Mesendoderm (in vitro differentiated cells): ENCODE results near the gene CR1L.
A peak's percentile ranks its signal among the peaks of the same experiment; 100 is the strongest.

Experiments
- DNase-seq: peaks from one replicate; pipeline ENCODE4 v3.0.0; 2013
- H2AK5ac ChIP-seq: 2 replicates; pipeline ENCODE4 v1.6.1; 2013; ENCODE audit warnings: low read length, inconsistent platforms
- H2BK120ac ChIP-seq: 2 replicates; pipeline ENCODE4 v1.6.1; 2013; ENCODE audit warnings: low read depth, mild to moderate bottlenecking, low read length, moderate library complexity, mixed read lengths
- H2BK15ac ChIP-seq: replicated peaks from 2 replicates; pipeline ENCODE4 v1.6.1; 2013; ENCODE audit warnings: low read depth, mild to moderate bottlenecking, moderate library complexity
- H2BK5ac ChIP-seq: 2 replicates; pipeline ENCODE4 v1.6.1; 2013; ENCODE audit warnings: low read length, inconsistent platforms
- H3K18ac ChIP-seq: 2 replicates; pipeline ENCODE4 v1.6.1; 2013; ENCODE audit warnings: mild to moderate bottlenecking, low read length, mixed read lengths
- H3K23ac ChIP-seq: one replicate; pipeline ENCODE4 v1.6.1; 2013; ENCODE audit warnings: low read length
- H3K27ac ChIP-seq: 2 replicates; pipeline ENCODE4 v1.5.1; 2013; ENCODE audit warnings: low read depth, mild to moderate bottlenecking, inconsistent platforms, low read length, moderate library complexity
- H3K27me3 ChIP-seq: 2 replicates; pipeline ENCODE4 v1.6.1; 2013; ENCODE audit warnings: low read length, control low read depth, mild to moderate bottlenecking, inconsistent platforms; ENCODE audit not compliant: insufficient read depth, poor library complexity
- H3K36me3 ChIP-seq: 2 replicates; pipeline ENCODE4 v1.6.1; 2013; ENCODE audit warnings: low read length, inconsistent platforms; ENCODE audit not compliant: control insufficient read depth, insufficient read depth
- H3K4ac ChIP-seq: one replicate; pipeline ENCODE4 v1.6.1; 2013; ENCODE audit warnings: low read depth, mild to moderate bottlenecking, low read length, moderate library complexity
- H3K4me1 ChIP-seq: 2 replicates; pipeline ENCODE4 v1.6.1; 2013; ENCODE audit warnings: low read depth, low read length, inconsistent platforms; ENCODE audit not compliant: control insufficient read depth
- H3K4me2 ChIP-seq: 2 replicates; pipeline ENCODE4 v1.6.1; 2013; ENCODE audit warnings: low read length
- H3K4me3 ChIP-seq: 2 replicates; pipeline ENCODE4 v1.5.1; 2013; ENCODE audit warnings: mild to moderate bottlenecking, low read length
- H3K56ac ChIP-seq: one replicate; pipeline ENCODE4 v1.6.1; 2013; ENCODE audit warnings: low read length
- H3K79me1 ChIP-seq: 2 replicates; pipeline ENCODE4 v1.6.1; 2013; ENCODE audit warnings: low read length, inconsistent platforms
- H3K79me2 ChIP-seq: 2 replicates; pipeline ENCODE4 v1.6.1; 2013; ENCODE audit warnings: mild to moderate bottlenecking, low read length; ENCODE audit not compliant: control insufficient read depth, insufficient read depth
- H3K9ac ChIP-seq: 2 replicates; pipeline ENCODE4 v1.6.1; 2013; ENCODE audit warnings: low read length, inconsistent platforms
- H4K5ac ChIP-seq: one replicate; pipeline ENCODE4 v1.6.1; 2013; ENCODE audit warnings: low read length
- H4K8ac ChIP-seq: one replicate; pipeline ENCODE4 v1.6.1; 2013; ENCODE audit warnings: low read depth, mild to moderate bottlenecking, control low read depth, low read length, moderate library complexity
- WGBS: extraction: QIAGEN DNeasy Blood & Tissue Kit; methylation state at CpG from one replicate; pipeline ENCODE4 v1.1.7; 2013; ENCODE audit warnings: low lambda C conversion rate, missing lambda C conversion rate; ENCODE audit not compliant: insufficient coverage; ENCODE audit errors: extremely low coverage; 5-methylcytosine and 5-hydroxymethylcytosine counted together

Gene CR1L

GRCh38 chr1:207646944-207647579 is 2.1 kb downstream of the CR1L start:
- Histone ChIP-seq H2BK15ac (no peak overlapping the region), H3K79me2 (no peaks in the 10 kb centered on the region), H4K5ac (no peak overlapping the region), H3K4me2 (no peak overlapping the region), H2BK120ac (no peak overlapping the region), H3K36me3 (no peaks in the 10 kb centered on the region), H3K79me1 (no peaks in the 10 kb centered on the region), H2BK5ac (no peak overlapping the region), H2AK5ac (no peak overlapping the region), H4K8ac (no peak overlapping the region), H3K9ac (no peak overlapping the region), H3K56ac (no peak overlapping the region), H3K4ac (no peak overlapping the region), H3K27me3 (no peaks in the 10 kb centered on the region), H3K23ac (no peak overlapping the region), H3K18ac (no peak overlapping the region), H3K4me3 (no peak overlapping the region), H3K27ac (no peak overlapping the region), H3K4me1 (peaks cover 3% of the 10 kb centered on the region)
- no peak for DNase-seq
- WGBS = no CpG with 5 or more reads among the region's 4 CpGs

GRCh38 chr1:207647671-207648333 is 2.9 kb downstream of the CR1L start:
- Histone ChIP-seq H3K56ac (no peak overlapping the region), H3K36me3 (no peaks in the 10 kb centered on the region), H2BK120ac (no peak overlapping the region), H3K9ac (no peak overlapping the region), H4K8ac (no peak overlapping the region), H3K27ac (no peak overlapping the region), H3K79me1 (no peaks in the 10 kb centered on the region), H2AK5ac (no peak overlapping the region), H3K4me3 (no peak overlapping the region), H3K79me2 (no peaks in the 10 kb centered on the region), H3K4ac (no peak overlapping the region), H2BK15ac (no peak overlapping the region), H3K27me3 (no peaks in the 10 kb centered on the region), H3K4me1 (peaks cover 3% of the 10 kb centered on the region), H3K23ac (no peak overlapping the region), H2BK5ac (no peak overlapping the region), H3K18ac (no peak overlapping the region), H4K5ac (no peak overlapping the region), H3K4me2 (no peak overlapping the region)
- no peak for DNase-seq
- WGBS = no CpG with 5 or more reads among the region's 4 CpGs

GRCh38 chr1:207648334-207649209 is 3.6 kb downstream of the CR1L start:
- no peak overlapping the region for H3K9ac ChIP-seq
- H2BK120ac ChIP-seq = no peak overlapping the region
- no peak overlapping the region for H2BK15ac ChIP-seq
- H4K5ac ChIP-seq = no peak overlapping the region
- no peaks in the 10 kb centered on the region for H3K36me3 ChIP-seq
- no peaks in the 10 kb centered on the region for H3K79me2 ChIP-seq
- H3K4ac ChIP-seq = no peak overlapping the region
- peak overlapping the region; percentile 74 for H3K27ac ChIP-seq
- H3K79me1 ChIP-seq = no peaks in the 10 kb centered on the region
- H3K23ac ChIP-seq = no peak overlapping the region
- DNase-seq = peak; percentile 39
- H3K18ac ChIP-seq = no peak overlapping the region
- no peak overlapping the region for H4K8ac ChIP-seq
- H3K4me1 ChIP-seq = peaks cover 3% of the 10 kb centered on the region
- no peak overlapping the region for H3K4me2 ChIP-seq
- H2BK5ac ChIP-seq = no peak overlapping the region
- H2AK5ac ChIP-seq = no peak overlapping the region
- H3K4me3 ChIP-seq = no peak overlapping the region
- WGBS = no CpG with 5 or more reads among the region's 5 CpGs
- no peak overlapping the region for H3K56ac ChIP-seq
- H3K27me3 ChIP-seq = no peaks in the 10 kb centered on the region

GRCh38 chr1:207649210-207649753 is 4.3 kb downstream of the CR1L start:
- Histone ChIP-seq H4K5ac (no peak overlapping the region), H2BK120ac (no peak overlapping the region), H4K8ac (no peak overlapping the region), H2AK5ac (no peak overlapping the region), H3K27me3 (no peaks in the 10 kb centered on the region), H3K4ac (no peak overlapping the region), H2BK15ac (no peak overlapping the region), H3K4me2 (no peak overlapping the region), H3K79me2 (no peaks in the 10 kb centered on the region), H3K23ac (no peak overlapping the region), H3K36me3 (no peaks in the 10 kb centered on the region), H3K9ac (no peak overlapping the region), H3K4me3 (no peak overlapping the region), H3K4me1 (peaks cover 3% of the 10 kb centered on the region), H3K27ac (peak overlapping the region; percentile 74), H2BK5ac (no peak overlapping the region), H3K56ac (no peak overlapping the region), H3K18ac (no peak overlapping the region), H3K79me1 (no peaks in the 10 kb centered on the region)
- WGBS = no CpG with 5 or more reads among the region's 5 CpGs
- DNase-seq = peak; percentile 75

- Histone ChIP-seq H3K4me3 (no peak overlapping the region), H3K36me3 (no peaks in the 10 kb centered on the region), H3K23ac (no peak overlapping the region), H2AK5ac (no peak overlapping the region), H2BK15ac (no peak overlapping the region), H3K4ac (no peak overlapping the region), H3K27me3 (no peaks in the 10 kb centered on the region), H3K9ac (no peak overlapping the region), H3K79me2 (no peaks in the 10 kb centered on the region), H3K4me2 (no peak overlapping the region), H3K27ac (peak overlapping the region; percentile 14), H4K5ac (no peak overlapping the region), H3K4me1 (peaks cover 3% of the 10 kb centered on the region), H4K8ac (no peak overlapping the region), H2BK120ac (no peak overlapping the region), H3K56ac (no peak overlapping the region), H3K18ac (no peak overlapping the region), H2BK5ac (no peak overlapping the region), H3K79me1 (no peaks in the 10 kb centered on the region)
- no CpG with 5 or more reads among the region's 4 CpGs for WGBS
- peak; percentile 76 for DNase-seq
Observed at GRCh38 chr1:207649865-207650580, 5.1 kb downstream of the CR1L start.
